Right cardiac atrium (tissue), 5 donors: ENCODE data around the gene ITGB6. TPM values are rescaled to one million over a fixed set of nuclear protein-coding genes. Genes with fewer than 3 reads are reported as not detected.
A peak's percentile ranks its signal among the peaks of the same experiment; 100 is the strongest.

ENCODE experiments used
- ATAC-seq, 2 donors: fragments of 200-7000 bp; cut with Tn5 transposase; one replicate each; pipeline versions ENCODE4 v1.8.0 to v1.9.1; 2020; ENCODE audit warnings: moderate library complexity in 2 of 2, mild to moderate bottlenecking in 1 of 2
- DNase-seq, 3 donors: peaks; one replicate each; pipeline ENCODE4 v3.0.0-alpha.2; 2020
- H3K27ac ChIP-seq: one replicate; pipeline ENCODE4 v1.5.1; 2013; ENCODE audit warnings: mild to moderate bottlenecking, low read length, control low read depth, moderate library complexity
- H3K27me3 ChIP-seq: one replicate; pipeline ENCODE4 v1.6.1; 2013; ENCODE audit not compliant: control insufficient read depth, insufficient read depth
- H3K4me1 ChIP-seq: one replicate; pipeline ENCODE4 v1.6.1; 2013; ENCODE audit warnings: low read length; ENCODE audit not compliant: control insufficient read depth, insufficient read depth
- H3K4me3 ChIP-seq: one replicate; pipeline ENCODE4 v1.5.1; 2013; ENCODE audit warnings: low read length, control low read depth
- H3K9me3 ChIP-seq: one replicate; pipeline ENCODE4 v1.6.1; 2013; ENCODE audit warnings: low read length; ENCODE audit not compliant: control insufficient read depth
- WGBS: extraction: QIAGEN DNeasy Blood & Tissue Kit; methylation state at CpG from one replicate; pipeline ENCODE4 v1.1.7; 2013; 5-methylcytosine and 5-hydroxymethylcytosine counted together
- intact Hi-C, 4 donors: fragments of 100-400 bp; cut with DNase I; formaldehyde crosslinking; loops; one replicate each; pipeline versions ENCODE4 v1.11.0 to v1.14.0; 2022 to 2023
- polyA plus RNA-seq: library from polyadenylated mRNA; stranded (reverse); fragments of 200-250 nt; gene quantifications from one replicate; pipeline ENCODE4 v1.2.3, GENCODE V29; 2013
- total RNA-seq, 4 donors: library from RNA; stranded (reverse); fragmentation: NEBNext Ultra II Directional; extraction: Animal tissue kit (Norgen Biotek cat#: 25700); gene quantifications; one replicate each; pipeline ENCODE4 v1.2.1, GENCODE V29; 2021
- donor health status: healthy with polysubstance abuse.
- donor health status: DM: no; HTN: yes; CAD: no.
- donor health status: DM: no; HTN: no; CAD: no.
- donor health status: DM: no; HTN: yes; CAD: no; lungs with severe emphysema.
- donor health status: DM: yes; HTN: yes; CAD: no.

The ITGB6 gene
- total and polyA plus RNA-seq, 5 donors, result 0.32 to 2.2 (median 1.3) TPM

DNA sequence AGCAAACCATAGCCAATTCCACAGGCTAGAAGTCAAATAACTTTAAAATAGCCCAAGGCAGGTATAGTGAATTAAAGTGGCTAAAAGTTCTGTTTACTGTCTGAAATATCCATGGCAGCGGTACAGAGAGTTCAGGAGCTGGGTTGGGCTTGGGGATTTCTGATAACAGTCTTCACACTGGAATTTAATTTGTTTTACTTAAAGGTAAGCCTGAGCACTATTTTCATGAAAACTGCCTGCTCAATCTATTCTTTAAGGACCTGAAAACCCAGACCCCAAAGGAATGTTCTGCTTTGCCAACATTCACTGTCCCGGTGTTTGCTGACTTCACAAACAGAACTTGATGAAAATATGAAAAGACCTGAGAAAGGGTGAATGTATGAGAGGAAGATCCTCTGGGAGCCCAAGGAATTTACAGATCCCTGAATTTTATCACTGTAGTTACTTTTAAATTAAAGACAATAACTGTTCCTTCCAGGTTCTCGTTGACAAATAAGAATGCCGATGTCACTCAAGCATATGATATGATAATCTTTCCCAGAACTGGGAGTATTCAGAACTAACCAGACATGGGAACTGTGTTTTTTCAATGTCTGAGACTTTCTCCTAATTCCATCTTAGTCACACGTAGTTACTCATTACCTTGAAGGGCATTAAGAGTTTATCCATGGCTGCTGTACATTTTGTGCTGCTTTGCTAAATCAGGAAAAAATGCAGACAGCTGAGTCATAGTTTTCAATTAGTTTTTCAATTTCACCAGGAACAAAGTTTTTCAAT lies 28.3 kb upstream of the ITGB6 start:
- WGBS, result 53% methylated on average over 5 of the region's 5 CpGs
- no peak overlapping the region for H3K27ac ChIP-seq
- no peaks in the 10 kb centered on the region for H3K27me3 ChIP-seq
- no peak for ATAC-seq
- intact Hi-C loops, result no loop called here
- H3K4me3 ChIP-seq, result no peak overlapping the region
- no peak for DNase-seq
- no peaks in the 10 kb centered on the region for H3K9me3 ChIP-seq
- peaks cover 3% of the 10 kb centered on the region for H3K4me1 ChIP-seq

GRCh38 chr2:160227293-160227915 lies 27.3 kb upstream of the ITGB6 start:
- 66% methylated on average over 5 of the region's 5 CpGs for WGBS
- DNase-seq, result no peak
- ATAC-seq, result peak in 1 of 2 donors; percentile 44
- H3K9me3 ChIP-seq, result no peaks in the 10 kb centered on the region
- no peaks in the 10 kb centered on the region for H3K27me3 ChIP-seq
- no peak overlapping the region for H3K27ac ChIP-seq
- no peak overlapping the region for H3K4me3 ChIP-seq
- intact Hi-C loops, result no loop called here
- peaks cover 3% of the 10 kb centered on the region for H3K4me1 ChIP-seq

DNA sequence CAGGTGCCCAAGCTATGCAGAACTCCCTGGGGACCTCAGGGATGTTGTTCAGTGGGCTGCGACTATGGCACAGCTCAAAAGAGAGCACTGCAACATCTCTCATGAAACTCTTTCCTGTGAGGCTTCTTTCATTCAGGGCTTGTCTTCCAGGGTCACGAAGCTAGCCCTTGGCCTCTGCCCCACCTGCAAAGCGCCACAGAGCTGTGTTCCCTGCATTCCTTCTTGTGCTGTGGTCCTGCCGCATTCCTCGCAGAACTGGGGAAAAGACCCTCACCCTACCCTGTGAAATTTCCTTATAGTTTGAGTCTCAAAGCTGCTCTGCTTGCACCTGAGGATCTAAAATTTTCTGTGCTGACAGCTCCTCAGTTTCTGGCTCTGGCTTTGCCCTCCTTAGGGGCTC lies 26.3 kb upstream of the ITGB6 start:
- 85% methylated on average over 5 of the region's 5 CpGs for WGBS

DNA sequence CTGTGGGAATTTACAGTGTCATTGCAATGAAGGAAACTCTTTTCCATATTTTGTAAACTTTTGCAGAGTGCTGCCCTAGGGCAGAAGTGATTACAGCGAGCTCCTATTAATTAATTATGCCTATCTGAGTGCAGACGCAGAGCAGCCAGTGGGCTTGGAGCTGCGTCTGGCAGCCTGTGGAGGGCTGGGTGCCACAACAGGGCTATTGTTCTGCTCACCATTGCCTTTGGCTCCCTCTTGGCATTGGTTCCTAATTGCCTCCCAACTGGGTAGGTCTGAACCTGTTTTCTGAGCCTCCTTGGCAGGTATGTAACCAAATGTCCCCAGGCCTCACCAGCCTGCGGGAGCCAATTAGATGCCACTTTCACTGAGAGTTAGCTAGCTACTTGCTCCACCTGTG lies 25.6 kb upstream of the ITGB6 start:
- peaks cover 5% of the 10 kb centered on the region for H3K4me1 ChIP-seq
- no peaks in the 10 kb centered on the region for H3K9me3 ChIP-seq
- no peak overlapping the region for H3K27ac ChIP-seq
- no peaks in the 10 kb centered on the region for H3K27me3 ChIP-seq
- 85% methylated on average over 4 of the region's 4 CpGs for WGBS
- no peak for ATAC-seq
- intact Hi-C loops, result no loop called here
- DNase-seq, result no peak
- H3K4me3 ChIP-seq, result no peak overlapping the region

More for the DNA sequence above, 26.3 kb upstream of the ITGB6 start:
- no peak for ATAC-seq
- H3K4me1 ChIP-seq, result peaks cover 5% of the 10 kb centered on the region
- H3K9me3 ChIP-seq, result no peaks in the 10 kb centered on the region
- H3K27me3 ChIP-seq, result no peaks in the 10 kb centered on the region
- H3K4me3 ChIP-seq, result no peak overlapping the region
- intact Hi-C loops, result no loop called here
- H3K27ac ChIP-seq, result no peak overlapping the region
- DNase-seq, result no peak

- DNase-seq (no peak), ATAC-seq (no peak)
- H3K27ac ChIP-seq, result no peak overlapping the region
- H3K27me3 ChIP-seq, result no peaks in the 10 kb centered on the region
- no peaks in the 10 kb centered on the region for H3K9me3 ChIP-seq
- intact Hi-C loops, result no loop called here
- H3K4me3 ChIP-seq, result no peak overlapping the region
- 85% methylated on average over 3 of the region's 3 CpGs for WGBS
- H3K4me1 ChIP-seq, result peaks cover 5% of the 10 kb centered on the region
Measured at GRCh38 chr2:160224507-160224906, 24.4 kb upstream of the ITGB6 start.

DNA sequence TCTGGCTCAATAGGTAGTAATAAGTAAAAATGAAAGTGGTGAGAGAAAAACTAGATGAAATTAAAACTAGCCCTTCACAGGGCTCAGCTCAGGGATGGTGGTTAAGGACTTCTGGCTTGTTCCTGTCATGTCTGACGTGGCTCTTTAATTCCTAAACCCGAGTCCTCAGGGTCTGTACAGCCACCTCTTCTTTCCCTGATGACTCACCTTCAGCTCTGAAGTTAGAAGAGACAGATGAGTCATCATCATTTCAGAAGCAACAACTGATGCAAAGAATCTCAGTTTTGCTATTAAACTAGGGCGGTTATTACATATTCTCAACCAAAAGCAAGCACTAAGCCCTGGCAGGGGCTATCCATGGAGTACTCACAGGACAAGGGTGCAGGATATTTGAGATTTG lies 24.0 kb upstream of the ITGB6 start:
- 86% methylated on average over 3 of the region's 3 CpGs for WGBS
- peaks cover 5% of the 10 kb centered on the region for H3K4me1 ChIP-seq
- DNase-seq (no peak), ATAC-seq (peak in 1 of 2 donors; percentile 4)
- H3K27me3 ChIP-seq, result no peaks in the 10 kb centered on the region
- intact Hi-C loops, result no loop called here
- no peak overlapping the region for H3K4me3 ChIP-seq
- H3K9me3 ChIP-seq, result no peaks in the 10 kb centered on the region
- no peak overlapping the region for H3K27ac ChIP-seq

DNA sequence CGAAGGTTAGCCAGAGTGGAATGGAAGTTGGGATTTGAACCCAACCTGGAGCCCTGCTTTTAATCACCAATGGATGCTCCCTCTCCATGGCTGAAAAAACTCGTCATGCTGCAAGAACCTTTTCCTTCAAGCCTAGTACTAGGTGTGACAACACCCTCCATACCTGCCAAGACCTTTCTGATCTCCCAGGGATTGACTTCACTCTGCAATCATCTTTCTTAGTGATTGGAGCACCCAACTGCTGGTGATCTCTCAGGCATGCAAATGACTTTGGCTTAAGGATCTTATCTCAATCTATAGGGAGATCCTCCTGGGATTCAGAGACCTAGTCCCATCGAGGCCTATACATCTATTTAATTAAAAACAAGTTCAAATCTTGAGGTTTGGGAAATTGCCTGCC lies 23.5 kb upstream of the ITGB6 start:
- no peak for DNase-seq
- WGBS, result 87% methylated on average over 3 of the region's 3 CpGs
- H3K4me1 ChIP-seq, result peaks cover 5% of the 10 kb centered on the region
- no peak for ATAC-seq
- no peak overlapping the region for H3K4me3 ChIP-seq
- no peaks in the 10 kb centered on the region for H3K27me3 ChIP-seq
- H3K27ac ChIP-seq, result no peak overlapping the region
- intact Hi-C loops, result no loop called here
- no peaks in the 10 kb centered on the region for H3K9me3 ChIP-seq

GRCh38 chr2:160222546-160223283 lies 22.6 kb upstream of the ITGB6 start:
- DNase-seq, result no peak
- intact Hi-C loops, result no loop called here
- no peaks in the 10 kb centered on the region for H3K9me3 ChIP-seq
- no peaks in the 10 kb centered on the region for H3K27me3 ChIP-seq
- peaks cover 5% of the 10 kb centered on the region for H3K4me1 ChIP-seq
- H3K4me3 ChIP-seq, result no peak overlapping the region
- 87% methylated on average over 7 of the region's 7 CpGs for WGBS
- H3K27ac ChIP-seq, result no peak overlapping the region
- no peak for ATAC-seq

GRCh38 chr2:160221391-160222276 lies 21.6 kb upstream of the ITGB6 start:
- H3K27me3 ChIP-seq, result no peaks in the 10 kb centered on the region
- intact Hi-C loops, result no loop called here
- DNase-seq, result peak; percentile 64 to 78 (median 76)
- peaks cover 5% of the 10 kb centered on the region for H3K4me1 ChIP-seq
- WGBS, result 64% methylated on average over 12 of the region's 12 CpGs
- H3K27ac ChIP-seq, result peak overlapping the region; percentile 86
- no peaks in the 10 kb centered on the region for H3K9me3 ChIP-seq
- H3K4me3 ChIP-seq, result no peak overlapping the region
- peak; percentile 95 to 97 for ATAC-seq

DNA sequence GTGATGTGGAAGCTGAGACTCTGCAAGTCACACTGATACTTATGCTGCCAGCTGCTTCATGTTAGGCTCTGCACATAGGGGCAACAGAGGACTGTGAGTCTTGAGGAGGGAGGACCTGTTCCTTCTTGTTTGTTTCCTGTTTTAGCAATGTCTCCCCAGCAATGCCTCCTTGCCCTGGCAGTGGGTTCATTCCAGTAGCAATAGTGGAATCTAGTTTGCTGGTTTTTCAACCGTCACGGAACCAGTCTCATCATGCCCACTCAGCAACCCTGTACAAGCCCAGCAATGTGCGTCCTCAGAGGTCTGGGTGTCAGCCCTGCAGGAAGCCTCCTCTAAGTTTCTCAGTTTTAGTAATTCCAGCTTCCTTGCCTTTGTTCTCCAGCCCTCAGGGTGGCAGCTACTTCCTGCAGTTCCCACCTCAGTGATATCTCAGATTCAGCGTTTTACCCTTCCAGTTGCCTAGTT lies 20.5 kb upstream of the ITGB6 start:
- intact Hi-C loops, result no loop called here
- peak in 1 of 2 donors; percentile 50 for ATAC-seq
- Histone ChIP-seq H3K4me3 (no peak overlapping the region), H3K9me3 (no peaks in the 10 kb centered on the region), H3K27ac (no peak overlapping the region), H3K4me1 (peaks cover 1% of the 10 kb centered on the region), H3K27me3 (no peaks in the 10 kb centered on the region)
- WGBS, result 62% methylated on average over 4 of the region's 4 CpGs
- DNase-seq, result no peak
